ENCODE data around the gene DOCK1. TPM values are rescaled to one million over a fixed set of nuclear protein-coding genes. Genes with fewer than 3 reads are reported as not detected.

DOCK1 gene
- total RNA-seq, 1 donor from 2014 or later: 52.7 TPM

DNA sequence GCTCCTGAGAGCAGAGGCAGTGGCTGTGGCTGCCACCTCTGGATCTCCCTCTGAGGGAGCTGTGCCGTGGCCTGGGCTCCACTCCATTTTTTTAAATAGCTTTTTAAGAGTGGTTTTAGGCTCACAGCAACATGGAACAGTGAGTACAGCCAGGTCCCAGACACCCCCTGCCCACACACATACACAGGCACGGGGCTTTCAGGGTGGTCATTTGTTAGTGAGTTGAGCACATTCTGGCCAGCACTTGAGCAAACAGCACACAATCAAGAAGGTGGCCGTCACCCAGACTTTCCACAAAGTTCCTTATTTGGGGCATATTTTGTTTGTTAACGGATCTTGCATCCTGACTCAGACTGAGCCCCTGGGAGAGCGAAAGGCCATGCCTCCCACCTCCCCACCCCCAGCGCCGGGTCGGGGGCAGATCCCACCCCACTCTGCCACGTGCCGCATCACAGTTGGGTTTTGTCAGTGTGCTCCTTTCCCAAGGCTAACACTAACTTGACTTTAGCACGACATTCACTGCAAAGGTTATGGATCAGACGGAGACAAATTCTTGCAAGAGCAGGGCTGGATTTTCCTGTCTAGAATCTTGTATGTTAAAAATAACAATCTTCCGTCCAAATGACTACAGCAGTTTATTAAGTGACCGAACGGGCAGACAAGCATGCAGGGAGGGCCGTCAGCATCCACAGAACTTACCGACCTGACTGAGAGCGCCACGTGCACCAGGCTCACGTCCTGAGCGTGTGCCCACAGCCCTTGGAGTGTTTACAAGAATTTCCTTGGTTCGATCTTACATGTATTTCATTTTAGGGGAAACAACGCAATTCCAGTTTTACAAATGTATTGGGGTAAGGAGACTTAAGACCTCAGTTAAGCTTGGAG is 487.4 kb downstream of the DOCK1 start:
- no peaks in the 10 kb centered on the region for H3K4me1 ChIP-seq (ENCODE audit: control insufficient read depth in 3 of 3, insufficient read depth in 3 of 3, low read length in 3 of 3)
- H3K27me3 ChIP-seq (ENCODE audit: control insufficient read depth in 3 of 3, insufficient read depth in 3 of 3, low read length in 3 of 3): no peaks in the 10 kb centered on the region
- no peak overlapping the region for H3K4me3 ChIP-seq (ENCODE audit: low read length in 3 of 3)
- H3K36me3 ChIP-seq (ENCODE audit: control insufficient read depth in 3 of 3, insufficient read depth in 3 of 3, low read length in 3 of 3): peaks cover 0 to 5% (median 0%) of the 10 kb centered on the region in 3 donors
- H3K27ac ChIP-seq (ENCODE audit: low read depth, low read length): no peak overlapping the region
- no peaks in the 10 kb centered on the region for H3K9me3 ChIP-seq (ENCODE audit: control insufficient read depth in 3 of 3, low read length in 3 of 3)
- no peak overlapping the region for H3K9ac ChIP-seq (ENCODE audit: low read depth in 1 of 3, low read length in 3 of 3)

DNA sequence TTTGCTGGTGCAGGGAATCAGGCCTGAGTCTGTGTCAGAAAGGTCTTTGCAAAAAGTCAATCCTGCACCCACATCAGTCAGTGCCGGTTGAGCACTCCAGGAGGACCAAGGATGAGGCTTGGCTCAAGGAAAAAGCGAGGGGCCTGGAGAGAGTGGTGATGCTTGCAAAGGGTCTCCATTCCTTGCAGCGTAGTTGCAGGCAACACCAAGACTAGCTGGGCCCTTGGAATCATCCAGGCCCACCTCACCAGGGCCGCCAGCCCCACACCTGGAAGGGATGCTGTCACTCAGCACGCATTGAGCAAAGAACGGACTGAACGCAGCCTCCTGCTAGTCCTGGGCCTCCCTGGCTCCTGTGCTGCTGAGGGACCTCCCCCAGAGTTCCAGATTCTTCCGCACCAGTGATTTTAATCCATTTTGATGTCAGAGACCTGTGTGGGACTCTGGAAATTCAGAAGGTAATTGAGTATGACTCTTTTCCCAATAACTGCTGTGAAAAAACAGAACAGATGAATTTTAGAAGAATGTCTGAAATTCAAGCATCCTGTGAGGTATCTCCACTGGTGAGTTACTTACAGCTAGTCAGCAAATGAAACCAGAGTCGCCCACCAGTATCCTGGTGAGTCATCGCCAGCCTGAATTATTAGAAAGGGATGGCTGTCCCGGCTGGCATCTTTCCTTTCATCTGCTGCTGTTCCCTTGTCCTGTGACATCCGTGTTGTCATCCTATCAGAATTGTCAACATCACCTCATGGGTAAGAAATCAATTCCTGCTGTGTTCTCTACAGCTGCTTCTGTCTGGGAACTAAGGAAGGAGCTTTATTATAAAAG is 493.1 kb downstream of the DOCK1 start:
- H3K4me3 ChIP-seq (ENCODE audit: low read length in 3 of 3): no peak overlapping the region
- no peak overlapping the region for H3K27ac ChIP-seq (ENCODE audit: low read depth, low read length)
- H3K9ac ChIP-seq (ENCODE audit: low read depth in 1 of 3, low read length in 3 of 3): no peak overlapping the region
- no peaks in the 10 kb centered on the region for H3K9me3 ChIP-seq (ENCODE audit: control insufficient read depth in 3 of 3, low read length in 3 of 3)
- H3K4me1 ChIP-seq (ENCODE audit: control insufficient read depth in 3 of 3, insufficient read depth in 3 of 3, low read length in 3 of 3): no peaks in the 10 kb centered on the region
- peaks cover 0 to 4% (median 0%) of the 10 kb centered on the region in 3 donors for H3K36me3 ChIP-seq (ENCODE audit: control insufficient read depth in 3 of 3, insufficient read depth in 3 of 3, low read length in 3 of 3)
- H3K27me3 ChIP-seq (ENCODE audit: control insufficient read depth in 3 of 3, insufficient read depth in 3 of 3, low read length in 3 of 3): no peaks in the 10 kb centered on the region

DNA sequence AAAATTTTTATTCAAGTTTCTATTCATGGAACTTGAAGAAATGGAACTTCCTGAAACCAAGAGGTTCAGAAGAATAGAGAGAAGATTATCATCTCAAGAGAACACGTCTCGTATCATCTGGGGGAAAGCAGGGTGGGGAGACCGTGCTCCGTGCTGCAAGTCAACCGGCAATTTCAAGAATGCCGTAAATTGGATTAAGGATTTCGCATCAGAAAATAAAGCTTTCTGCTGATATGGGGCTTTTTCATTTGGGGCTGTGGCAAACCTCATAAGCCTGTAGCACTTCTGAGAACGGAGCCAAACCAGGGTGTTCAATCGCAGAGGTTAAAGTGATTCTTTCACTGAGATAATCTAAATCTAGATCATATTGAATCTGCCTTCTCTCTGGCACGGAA is 493.7 kb downstream of the DOCK1 start:
- Histone ChIP-seq H3K4me1 (ENCODE audit: control insufficient read depth in 3 of 3, insufficient read depth in 3 of 3, low read length in 3 of 3) (no peaks in the 10 kb centered on the region), H3K27me3 (ENCODE audit: control insufficient read depth in 3 of 3, insufficient read depth in 3 of 3, low read length in 3 of 3) (no peaks in the 10 kb centered on the region), H3K27ac (ENCODE audit: low read depth, low read length) (no peak overlapping the region), H3K9me3 (ENCODE audit: control insufficient read depth in 3 of 3, low read length in 3 of 3) (no peaks in the 10 kb centered on the region), H3K4me3 (ENCODE audit: low read length in 3 of 3) (no peak overlapping the region), H3K36me3 (ENCODE audit: control insufficient read depth in 3 of 3, insufficient read depth in 3 of 3, low read length in 3 of 3) (peaks cover 0 to 4% (median 0%) of the 10 kb centered on the region in 3 donors), H3K9ac (ENCODE audit: low read depth in 1 of 3, low read length in 3 of 3) (no peak overlapping the region)

DNA sequence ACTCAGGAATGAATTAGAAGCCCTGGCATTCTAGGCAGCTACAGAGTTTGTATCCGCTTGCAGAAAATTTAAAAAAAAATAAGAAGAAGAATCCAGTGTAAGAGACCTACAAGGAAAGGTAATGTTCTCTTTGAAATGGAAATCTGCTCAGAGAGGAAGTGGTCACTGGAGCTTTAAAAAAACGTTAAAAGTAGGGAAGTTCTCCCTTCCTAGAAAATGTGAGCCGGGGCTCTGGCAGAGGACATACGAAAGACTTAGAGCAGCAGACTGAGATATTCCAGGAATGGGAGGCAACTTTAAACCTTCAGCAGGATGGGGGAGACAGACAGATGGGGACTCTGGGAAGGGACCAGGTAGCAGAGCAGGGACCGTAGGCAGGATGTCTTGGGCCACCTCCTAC is 494.4 kb downstream of the DOCK1 start:
- no peaks in the 10 kb centered on the region for H3K9me3 ChIP-seq (ENCODE audit: control insufficient read depth in 3 of 3, low read length in 3 of 3)
- no peak overlapping the region for H3K9ac ChIP-seq (ENCODE audit: low read depth in 1 of 3, low read length in 3 of 3)
- H3K27ac ChIP-seq (ENCODE audit: low read depth, low read length): no peak overlapping the region
- H3K4me3 ChIP-seq (ENCODE audit: low read length in 3 of 3): no peak overlapping the region
- H3K27me3 ChIP-seq (ENCODE audit: control insufficient read depth in 3 of 3, insufficient read depth in 3 of 3, low read length in 3 of 3): no peaks in the 10 kb centered on the region
- H3K4me1 ChIP-seq (ENCODE audit: control insufficient read depth in 3 of 3, insufficient read depth in 3 of 3, low read length in 3 of 3): no peaks in the 10 kb centered on the region
- H3K36me3 ChIP-seq (ENCODE audit: control insufficient read depth in 3 of 3, insufficient read depth in 3 of 3, low read length in 3 of 3): peaks cover 0 to 7% (median 0%) of the 10 kb centered on the region in 3 donors

DNA sequence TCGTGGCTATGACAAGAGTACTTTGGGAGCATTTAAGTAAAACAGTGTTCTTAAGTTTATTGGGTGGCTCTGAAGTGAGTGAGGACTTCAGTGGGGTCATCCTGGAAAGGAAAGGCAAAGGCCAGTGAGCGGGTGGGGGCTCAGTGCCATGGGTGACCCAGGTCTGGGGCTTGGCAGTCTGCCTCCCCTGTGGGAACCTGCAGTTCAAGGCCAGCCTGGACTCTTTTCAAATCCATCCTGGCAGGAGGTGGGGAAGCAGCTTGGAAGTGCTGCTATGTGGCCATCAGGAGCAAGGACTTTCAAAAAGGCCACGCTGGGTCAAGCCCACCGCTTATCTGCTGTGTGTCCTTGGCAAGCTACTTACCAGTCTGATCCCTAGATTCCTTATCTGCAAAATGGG is 495.0 kb downstream of the DOCK1 start:
- no peaks in the 10 kb centered on the region for H3K4me1 ChIP-seq (ENCODE audit: control insufficient read depth in 3 of 3, insufficient read depth in 3 of 3, low read length in 3 of 3)
- no peaks in the 10 kb centered on the region for H3K27me3 ChIP-seq (ENCODE audit: control insufficient read depth in 3 of 3, insufficient read depth in 3 of 3, low read length in 3 of 3)
- H3K4me3 ChIP-seq (ENCODE audit: low read length in 3 of 3): no peak overlapping the region
- no peaks in the 10 kb centered on the region for H3K9me3 ChIP-seq (ENCODE audit: control insufficient read depth in 3 of 3, low read length in 3 of 3)
- no peak overlapping the region for H3K9ac ChIP-seq (ENCODE audit: low read depth in 1 of 3, low read length in 3 of 3)
- H3K27ac ChIP-seq (ENCODE audit: low read depth, low read length): no peak overlapping the region
- peaks cover 0 to 7% (median 0%) of the 10 kb centered on the region in 3 donors for H3K36me3 ChIP-seq (ENCODE audit: control insufficient read depth in 3 of 3, insufficient read depth in 3 of 3, low read length in 3 of 3)

DNA sequence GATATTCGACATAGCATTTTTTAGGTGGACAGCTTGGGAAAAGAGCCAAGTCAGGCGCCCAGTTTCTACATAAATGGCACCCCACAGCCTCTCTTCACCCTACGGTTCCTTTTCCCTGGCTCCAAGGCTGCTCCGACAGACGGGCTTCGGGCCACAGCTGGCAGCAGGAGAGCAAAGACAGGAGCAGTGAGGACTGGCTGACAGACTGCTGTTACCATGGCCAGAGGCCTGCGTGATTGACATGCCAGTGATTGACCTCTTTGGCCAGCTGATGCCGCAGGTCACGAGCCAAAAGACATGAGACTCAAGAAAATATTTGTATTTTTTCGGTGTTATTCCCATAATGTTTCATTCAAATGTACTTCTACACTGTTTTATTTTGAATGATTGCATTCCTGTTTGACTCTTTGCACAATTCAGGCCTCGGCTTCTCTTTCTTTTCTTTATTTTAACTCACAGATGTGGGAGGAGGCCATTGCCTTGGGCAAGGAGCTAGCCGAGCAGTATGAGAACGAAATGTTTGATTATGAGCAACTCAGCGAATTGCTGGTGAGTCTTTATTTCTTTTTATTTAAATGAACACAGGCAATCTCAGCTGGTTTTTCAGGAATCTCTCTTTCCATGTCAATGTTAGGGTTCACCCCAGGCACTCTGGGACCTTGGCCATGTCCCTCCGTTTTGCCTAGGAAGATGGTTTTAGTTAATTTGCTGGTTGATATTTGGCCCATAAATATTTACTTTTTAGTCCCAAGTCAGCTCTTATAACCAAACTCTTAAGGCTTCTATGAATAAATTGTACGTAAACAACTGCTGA is 497.6 kb downstream of the DOCK1 start:
- H3K4me3 ChIP-seq (ENCODE audit: low read length in 3 of 3): no peak overlapping the region
- H3K27me3 ChIP-seq (ENCODE audit: control insufficient read depth in 3 of 3, insufficient read depth in 3 of 3, low read length in 3 of 3): no peaks in the 10 kb centered on the region
- no peak overlapping the region for H3K27ac ChIP-seq (ENCODE audit: low read depth, low read length)

DNA sequence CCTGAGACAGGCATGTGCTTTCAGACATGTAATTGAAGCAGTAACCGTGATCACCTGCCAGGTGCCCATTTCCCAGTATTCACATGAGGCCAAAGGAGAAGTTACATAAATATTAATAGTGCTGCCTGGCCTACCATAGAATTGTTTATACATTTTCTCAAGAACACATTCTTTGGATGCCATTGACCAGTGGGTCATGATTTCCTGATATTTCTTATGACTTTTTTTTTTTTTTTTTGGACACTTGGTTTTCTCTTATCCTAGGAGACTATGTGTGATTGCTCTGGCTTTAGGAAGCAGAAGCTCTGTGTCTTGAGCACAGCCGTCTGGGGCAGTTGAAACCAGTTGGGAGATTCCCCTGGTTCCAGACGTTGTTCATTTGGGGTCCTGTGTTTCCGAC is 500.0 kb downstream of the DOCK1 start:
- H3K36me3 ChIP-seq (ENCODE audit: control insufficient read depth in 3 of 3, insufficient read depth in 3 of 3, low read length in 3 of 3): peaks cover 0 to 7% (median 2%) of the 10 kb centered on the region in 3 donors
- H3K4me3 ChIP-seq (ENCODE audit: low read length in 3 of 3): no peak overlapping the region
- no peak overlapping the region for H3K27ac ChIP-seq (ENCODE audit: low read depth, low read length)
- H3K4me1 ChIP-seq (ENCODE audit: control insufficient read depth in 3 of 3, insufficient read depth in 3 of 3, low read length in 3 of 3): no peaks in the 10 kb centered on the region
- H3K9ac ChIP-seq (ENCODE audit: low read depth in 1 of 3, low read length in 3 of 3): no peak overlapping the region
- H3K9me3 ChIP-seq (ENCODE audit: control insufficient read depth in 3 of 3, low read length in 3 of 3): no peaks in the 10 kb centered on the region
- H3K27me3 ChIP-seq (ENCODE audit: control insufficient read depth in 3 of 3, insufficient read depth in 3 of 3, low read length in 3 of 3): no peaks in the 10 kb centered on the region

More for the DNA sequence above, 497.6 kb downstream of the DOCK1 start:
- Histone ChIP-seq H3K36me3 (ENCODE audit: control insufficient read depth in 3 of 3, insufficient read depth in 3 of 3, low read length in 3 of 3) (peaks cover 0 to 7% (median 2%) of the 10 kb centered on the region in 3 donors), H3K9me3 (ENCODE audit: control insufficient read depth in 3 of 3, low read length in 3 of 3) (no peaks in the 10 kb centered on the region), H3K4me1 (ENCODE audit: control insufficient read depth in 3 of 3, insufficient read depth in 3 of 3, low read length in 3 of 3) (no peaks in the 10 kb centered on the region), H3K9ac (ENCODE audit: low read depth in 1 of 3, low read length in 3 of 3) (no peak overlapping the region)

DNA sequence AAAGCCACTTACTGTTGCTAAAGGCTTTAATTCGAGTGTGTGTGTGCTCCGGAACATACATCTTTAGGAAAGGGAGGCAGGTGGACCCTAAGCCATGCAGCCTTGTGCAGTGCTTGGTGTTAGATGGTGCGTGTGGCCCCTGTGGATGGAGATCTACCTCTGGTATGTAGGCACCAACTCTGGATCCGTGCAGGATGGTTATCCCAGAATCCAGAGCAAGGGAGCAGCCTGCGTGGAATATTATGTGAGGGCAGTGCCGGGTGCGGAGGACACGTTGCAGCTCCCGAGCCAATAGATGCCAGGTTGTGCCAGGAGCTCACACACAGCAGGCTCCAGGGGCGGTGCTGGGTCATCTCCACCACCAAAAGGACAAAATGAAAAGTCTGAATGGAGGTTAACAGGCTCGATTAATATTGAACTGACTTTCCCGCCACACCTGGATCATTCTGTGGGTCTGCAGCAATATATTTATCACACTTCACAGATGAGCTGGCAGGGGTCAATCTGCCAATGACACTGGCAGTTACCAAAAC is 500.9 kb downstream of the DOCK1 start:
- H3K27me3 ChIP-seq (ENCODE audit: control insufficient read depth in 3 of 3, insufficient read depth in 3 of 3, low read length in 3 of 3): no peaks in the 10 kb centered on the region
- H3K9ac ChIP-seq (ENCODE audit: low read depth in 1 of 3, low read length in 3 of 3): no peak overlapping the region
- no peaks in the 10 kb centered on the region for H3K9me3 ChIP-seq (ENCODE audit: control insufficient read depth in 3 of 3, low read length in 3 of 3)
- no peak overlapping the region for H3K4me3 ChIP-seq (ENCODE audit: low read length in 3 of 3)
- no peak overlapping the region for H3K27ac ChIP-seq (ENCODE audit: low read depth, low read length)
- H3K4me1 ChIP-seq (ENCODE audit: control insufficient read depth in 3 of 3, insufficient read depth in 3 of 3, low read length in 3 of 3): no peaks in the 10 kb centered on the region
- peaks cover 0 to 11% (median 2%) of the 10 kb centered on the region in 3 donors for H3K36me3 ChIP-seq (ENCODE audit: control insufficient read depth in 3 of 3, insufficient read depth in 3 of 3, low read length in 3 of 3)

DNA sequence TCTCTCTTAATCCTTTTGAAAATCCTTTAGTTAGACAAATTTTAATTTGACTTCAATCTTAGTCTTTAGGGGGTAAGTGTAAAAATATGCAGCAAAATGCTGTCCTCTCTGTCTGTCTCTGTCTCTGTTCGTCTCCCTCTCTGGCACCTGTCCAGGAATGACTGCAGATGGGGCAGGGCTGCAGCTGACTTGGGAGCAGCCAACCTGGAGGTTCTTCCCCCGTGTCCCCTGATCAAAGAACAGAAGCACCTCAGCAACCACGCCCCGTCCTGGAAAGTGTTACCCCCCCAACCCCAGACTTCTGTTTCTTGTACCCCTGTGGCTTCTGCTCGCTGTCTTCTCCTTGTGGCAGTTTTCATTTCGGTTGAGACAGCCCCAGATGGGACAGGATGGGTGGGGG is 502.3 kb downstream of the DOCK1 start:
- H3K36me3 ChIP-seq (ENCODE audit: control insufficient read depth in 3 of 3, insufficient read depth in 3 of 3, low read length in 3 of 3): peaks cover 0 to 9% (median 5%) of the 10 kb centered on the region in 3 donors
- no peak overlapping the region for H3K9ac ChIP-seq (ENCODE audit: low read depth in 1 of 3, low read length in 3 of 3)
- no peaks in the 10 kb centered on the region for H3K27me3 ChIP-seq (ENCODE audit: control insufficient read depth in 3 of 3, insufficient read depth in 3 of 3, low read length in 3 of 3)
- H3K4me3 ChIP-seq (ENCODE audit: low read length in 3 of 3): no peak overlapping the region
- H3K4me1 ChIP-seq (ENCODE audit: control insufficient read depth in 3 of 3, insufficient read depth in 3 of 3, low read length in 3 of 3): no peaks in the 10 kb centered on the region
- H3K27ac ChIP-seq (ENCODE audit: low read depth, low read length): no peak overlapping the region
- H3K9me3 ChIP-seq (ENCODE audit: control insufficient read depth in 3 of 3, low read length in 3 of 3): no peaks in the 10 kb centered on the region
